ENCODE data around the gene CYB5D1. TPM values are rescaled to one million over a fixed set of nuclear protein-coding genes. Genes with fewer than 3 reads are reported as not detected.

CYB5D1 gene
- total and polyA plus RNA-seq, 2 of the 8 experiments (the other 6 are each of a cell fraction or from before 2014, with no cell fraction given): 11.0 to 18.0 TPM

DNA sequence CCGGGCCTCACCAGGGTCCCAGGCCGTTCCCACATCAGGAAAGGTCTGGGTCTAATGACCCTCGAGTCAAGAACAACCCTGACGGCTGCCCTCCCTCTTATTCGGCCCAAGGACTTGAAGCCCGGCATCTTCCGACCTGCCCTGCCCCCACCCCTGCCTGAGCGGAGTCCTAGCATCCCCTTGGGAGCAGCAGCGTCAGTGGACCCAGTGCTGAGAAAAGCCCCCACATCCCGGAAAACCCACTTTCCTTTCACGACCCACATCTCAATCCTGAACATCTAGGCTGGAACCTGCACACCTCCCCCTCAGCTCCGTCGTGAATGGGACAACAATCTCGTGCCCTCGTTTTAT lies 2.2 kb upstream of the CYB5D1 start:
- no peak overlapping the region for H2BK120ac ChIP-seq (replicated peaks; ENCODE audit: low read depth, low read length)
- no peak overlapping the region for H3K9ac ChIP-seq (replicated peaks in 1 of 4; ENCODE audit: extremely low read depth in 1 of 4, low read depth in 3 of 4, low read length in 3 of 4)
- H3K4ac ChIP-seq (replicated peaks; ENCODE audit: insufficient read length, low read depth, low read length): no peak overlapping the region
- peaks cover 0 to 5% of the 10 kb centered on the region in 2 experiments; a peak in 1 of 4 replicates for H3K79me2 ChIP-seq (ENCODE audit: control insufficient read depth in 1 of 2, insufficient read depth in 2 of 2, low read length in 2 of 2)
- no peak for DNase-seq (ENCODE audit: low read depth in 1 of 2, low spot score in 2 of 2)
- H3K18ac ChIP-seq (ENCODE audit: extremely low read depth, low read length): peak overlapping the region; percentile 60; the same call in 1 of the 2 replicates
- no peak overlapping the region for H2BK20ac ChIP-seq (ENCODE audit: low read length)
- no peak overlapping the region for H2BK5ac ChIP-seq (ENCODE audit: low read depth, low read length)
- no peak overlapping the region for H2BK15ac ChIP-seq (ENCODE audit: low read length)
- peaks cover 26% of the 10 kb centered on the region for H3K23me2 ChIP-seq (ENCODE audit: low read depth, low read length)
- H3K27ac ChIP-seq (ENCODE audit: low read depth, low read length): no peak overlapping the region
- peaks cover 0 to 4% (median 0%) of the 10 kb centered on the region in 4 experiments; a peak in 1 of 8 replicates for H3K36me3 ChIP-seq (ENCODE audit: control insufficient read depth in 2 of 4, insufficient read depth in 4 of 4, low read length in 3 of 4)
- peak overlapping the region; percentile 17; the same call in 1 of the 2 replicates for H4K8ac ChIP-seq (ENCODE audit: extremely low read depth, insufficient read depth, low read length)
- H3K79me1 ChIP-seq (ENCODE audit: low read depth, low read length): no peaks in the 10 kb centered on the region
- H3K23ac ChIP-seq (ENCODE audit: insufficient read length): no peak overlapping the region
- ChIA-PET CTCF (ENCODE audit: partially characterized antibody) (interaction anchor here (0.5 to 2.7 kb wide), 4 partner anchors 11 to 215 kb away, joined by 3 to 7 read pairs (median 4); no protein-coding TSS in a partner anchor), POLR2A (ENCODE audit: partially characterized antibody) (interaction anchor here (1.1 to 3.1 kb wide), 5 partner anchors 11 to 133 kb away, joined by 4 to 34 read pairs (median 20); partner anchors contain the start of gene KDM6B)
- H3K9me3 ChIP-seq (ENCODE audit: insufficient read depth in 2 of 2, low read depth in 1 of 2, low read length in 1 of 2): no peaks in the 10 kb centered on the region
- peak overlapping the region; percentile 92; the same call in 1 of the 2 replicates for H2BK12ac ChIP-seq (ENCODE audit: low read depth, low read length)
- H2AFZ ChIP-seq (ENCODE audit: low read length): no peak overlapping the region
- H4K91ac ChIP-seq (replicated peaks; ENCODE audit: insufficient read length, low read length): no peak overlapping the region
- TF ChIP-seq EGR1 (IDR thresholded peaks at IDR 0.05; ENCODE audit: borderline replicate concordance, low read depth, low read length) (no peak), EZH2 (IDR thresholded peaks at IDR 0.05; ENCODE audit: low read depth, low read length, severe bottlenecking) (peak; percentile 73), RNF2 (IDR thresholded peaks at IDR 0.05; ENCODE audit: borderline replicate concordance, low read depth, low read length, missing control alignments, poor library complexity, severe bottlenecking) (peak; percentile 56), POLR2A (IDR thresholded peaks at IDR 0.05; ENCODE audit: control extremely low read depth in 1 of 2, low read depth in 2 of 2, low read length in 2 of 2) (no peak), SUZ12 (IDR thresholded peaks at IDR 0.05; ENCODE audit: low read length) (peak; percentile 78; the same call in 1 of the 2 replicates)
- TF ChIP-seq, protein P1, sequence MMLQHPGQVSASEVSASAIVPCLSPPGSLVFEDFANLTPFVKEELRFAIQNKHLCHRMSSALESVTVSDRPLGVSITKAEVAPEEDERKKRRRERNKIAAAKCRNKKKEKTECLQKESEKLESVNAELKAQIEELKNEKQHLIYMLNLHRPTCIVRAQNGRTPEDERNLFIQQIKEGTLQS (IDR thresholded peaks at IDR 0.05; ENCODE audit: insufficient read depth, low read depth, low read length): no peak
- no peak overlapping the region for H3K56ac ChIP-seq (replicated peaks; ENCODE audit: insufficient read length, low read depth, low read length)
- peaks cover 0 to 19% of the 10 kb centered on the region in 2 experiments for H4K20me1 ChIP-seq (replicated peaks in 1 of 2; ENCODE audit: control insufficient read depth in 1 of 2, insufficient read depth in 2 of 2, low read length in 2 of 2)
- FAIRE-seq: no peak
- peaks cover 0 to 39% (median 33%) of the 10 kb centered on the region in 4 experiments; a peak in 6 of 7 replicates for H3K4me1 ChIP-seq (replicated peaks in 1 of 4; ENCODE audit: control insufficient read depth in 3 of 4, insufficient read depth in 4 of 4, low read length in 3 of 4)
- no peak overlapping the region for H3K14ac ChIP-seq (ENCODE audit: insufficient read length)
- H3K4me3 ChIP-seq (ENCODE audit: extremely low read depth in 1 of 4, insufficient read depth in 2 of 4, low read depth in 3 of 4, low read length in 4 of 4): peak overlapping the region; percentile 35 to 84 (median 54); a peak in 7 of 8 replicates
- 0 out of 2 replicates have a peak overlapping the region, but pooled peaks have one; percentile 69 for H2AK5ac ChIP-seq (ENCODE audit: low read depth, low read length)
- no peak overlapping the region for H4K5ac ChIP-seq (ENCODE audit: insufficient read length, low read depth, low read length)
- WGBS, 2 experiments (ENCODE audit: extremely low coverage in 1 of 2, insufficient coverage in 1 of 2, insufficient read length in 1 of 2, insufficient replicate concordance in 2 of 2, low coverage in 1 of 2, low lambda C conversion rate in 2 of 2, missing lambda C conversion rate in 1 of 2): 9% methylated on average over 13 of the region's 15 CpGs; no CpG with 5 or more reads in 1 of the 2 experiments
- H3K4me2 ChIP-seq (ENCODE audit: insufficient read depth in 1 of 2, low read depth in 2 of 2, low read length in 2 of 2): peak overlapping the region; percentile 74 to 97
- peaks cover 32 to 53% (median 49%) of the 10 kb centered on the region in 4 experiments for H3K27me3 ChIP-seq (replicated peaks in 1 of 4; ENCODE audit: control insufficient read depth in 3 of 4, extremely low read depth in 1 of 4, insufficient read depth in 3 of 4, low read length in 3 of 4)

All from H1 (cell line).